Measurements from ENCODE around the gene TBC1D17. TPM values are rescaled to one million over a fixed set of nuclear protein-coding genes. Genes with fewer than 3 reads are reported as not detected.

The TBC1D17 gene
- total RNA-seq, 1 experiment from 2014 or later = 35.1 TPM

DNA sequence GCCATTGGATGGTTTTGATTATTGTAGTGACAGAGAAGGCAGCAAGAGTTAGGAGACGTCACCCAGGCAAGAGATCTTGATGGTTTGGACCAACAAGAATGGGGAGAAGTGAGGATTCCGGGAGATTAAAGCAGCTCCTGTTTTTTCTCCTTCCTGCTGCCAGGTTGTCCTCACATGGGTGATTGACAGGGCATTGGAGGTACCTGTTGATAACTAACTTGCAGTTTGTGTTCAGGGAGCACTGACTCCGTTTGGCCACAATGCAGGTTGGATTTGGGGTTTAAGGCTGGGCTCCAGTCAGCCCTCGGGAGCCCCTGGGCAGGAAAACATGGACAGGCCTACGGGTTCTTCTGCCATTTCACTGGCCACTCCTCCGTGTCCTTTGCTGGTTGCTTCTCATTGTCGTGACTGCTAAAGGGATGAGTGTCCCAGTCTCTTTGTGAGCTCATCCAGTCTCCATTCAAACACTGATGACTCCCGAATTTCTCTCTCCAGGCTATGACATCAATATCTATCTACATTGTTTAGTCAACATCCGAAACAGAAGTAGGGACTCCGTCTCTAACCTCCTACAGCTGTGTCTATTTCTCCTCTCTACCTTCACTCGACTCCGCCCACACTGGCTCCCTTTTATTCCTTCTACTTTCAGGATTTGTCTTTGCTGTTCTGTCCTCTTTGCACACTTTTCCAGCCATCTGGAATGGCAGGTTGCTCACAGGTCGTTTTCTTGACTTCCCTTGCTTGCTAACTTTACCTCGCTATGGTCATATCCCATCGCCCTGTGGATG lies 27.9 kb upstream of the TBC1D17 start:
- Histone ChIP-seq H3K36me3 (ENCODE audit: insufficient read depth, low read length, poor library complexity, severe bottlenecking) (peaks cover 6% of the 10 kb centered on the region), H3K4me1 (ENCODE audit: insufficient read depth, low read length, poor library complexity, severe bottlenecking) (peaks cover 19% of the 10 kb centered on the region), H3K27me3 (replicated peaks; ENCODE audit: insufficient read depth, low read depth, low read length, poor library complexity) (no peaks in the 10 kb centered on the region), H3K4me3 (ENCODE audit: low read depth, low read length, poor library complexity, severe bottlenecking) (no peak overlapping the region), H3K27ac (ENCODE audit: low read depth, low read length, poor library complexity, severe bottlenecking) (peak overlapping the region; percentile 99), H3K9me3 (ENCODE audit: low read depth, low read length, poor library complexity, severe bottlenecking) (peaks cover 9% of the 10 kb centered on the region)
- intact Hi-C loops (cut with micrococcal nuclease; ENCODE audit: unreplicated experiment) = loop anchor here (2.0 to 5.0 kb wide), 2 partner anchors 37 to 352 kb away; partner anchors contain the start of genes FUZ and RPS11
- CTCF ChIA-PET = interaction anchor here (0.6 to 1.1 kb wide), 2 partner anchors 37 to 173 kb away, joined by 3 to 4 read pairs; partner anchors contain the start of gene PRMT1
- no peak for DNase-seq (ENCODE audit: low spot score)
- TSS peak; percentile 25 for BruUV-seq (replicated peaks)
- TF ChIP-seq EZH2 (IDR thresholded peaks at IDR 0.05; ENCODE audit: borderline replicate concordance, low read depth, low read length, poor library complexity, severe bottlenecking) = no peak
- TF ChIP-seq, protein P1, sequence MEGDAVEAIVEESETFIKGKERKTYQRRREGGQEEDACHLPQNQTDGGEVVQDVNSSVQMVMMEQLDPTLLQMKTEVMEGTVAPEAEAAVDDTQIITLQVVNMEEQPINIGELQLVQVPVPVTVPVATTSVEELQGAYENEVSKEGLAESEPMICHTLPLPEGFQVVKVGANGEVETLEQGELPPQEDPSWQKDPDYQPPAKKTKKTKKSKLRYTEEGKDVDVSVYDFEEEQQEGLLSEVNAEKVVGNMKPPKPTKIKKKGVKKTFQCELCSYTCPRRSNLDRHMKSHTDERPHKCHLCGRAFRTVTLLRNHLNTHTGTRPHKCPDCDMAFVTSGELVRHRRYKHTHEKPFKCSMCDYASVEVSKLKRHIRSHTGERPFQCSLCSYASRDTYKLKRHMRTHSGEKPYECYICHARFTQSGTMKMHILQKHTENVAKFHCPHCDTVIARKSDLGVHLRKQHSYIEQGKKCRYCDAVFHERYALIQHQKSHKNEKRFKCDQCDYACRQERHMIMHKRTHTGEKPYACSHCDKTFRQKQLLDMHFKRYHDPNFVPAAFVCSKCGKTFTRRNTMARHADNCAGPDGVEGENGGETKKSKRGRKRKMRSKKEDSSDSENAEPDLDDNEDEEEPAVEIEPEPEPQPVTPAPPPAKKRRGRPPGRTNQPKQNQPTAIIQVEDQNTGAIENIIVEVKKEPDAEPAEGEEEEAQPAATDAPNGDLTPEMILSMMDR (conservative IDR thresholded peaks at IDR 0.05; ENCODE audit: low read depth, low read length) = no peak
- POLR2A ChIA-PET (ENCODE audit: low non-redundant PET) = no interaction called here

DNA sequence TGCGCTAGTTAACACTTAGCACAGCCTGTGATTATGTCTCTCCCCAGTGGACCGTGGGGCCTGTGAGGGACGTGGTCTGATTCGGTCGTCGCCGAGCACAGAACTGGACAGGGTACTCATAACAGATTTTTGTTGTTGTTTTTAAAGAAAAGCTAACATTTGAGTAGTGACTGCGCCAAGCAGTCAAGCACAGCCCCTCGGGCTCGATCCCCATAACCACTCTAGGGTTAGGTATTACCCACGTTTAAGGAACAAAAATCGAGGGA lies 27.3 kb upstream of the TBC1D17 start:
- peaks cover 9% of the 10 kb centered on the region for H3K9me3 ChIP-seq (ENCODE audit: low read depth, low read length, poor library complexity, severe bottlenecking)
- no peaks in the 10 kb centered on the region for H3K27me3 ChIP-seq (replicated peaks; ENCODE audit: insufficient read depth, low read depth, low read length, poor library complexity)
- intact Hi-C loops (cut with micrococcal nuclease; ENCODE audit: unreplicated experiment) = loop anchor here (2.0 to 5.0 kb wide), 2 partner anchors 37 to 353 kb away; partner anchors contain the start of genes FUZ and RPS11
- no peak for DNase-seq (ENCODE audit: low spot score)
- peaks cover 19% of the 10 kb centered on the region for H3K4me1 ChIP-seq (ENCODE audit: insufficient read depth, low read length, poor library complexity, severe bottlenecking)
- no TSS peak for BruUV-seq (replicated peaks)
- H3K36me3 ChIP-seq (ENCODE audit: insufficient read depth, low read length, poor library complexity, severe bottlenecking) = peaks cover 10% of the 10 kb centered on the region
- ChIA-PET CTCF (interaction anchor here (0.6 to 1.1 kb wide), 2 partner anchors 38 to 49 kb away, joined by 3 read pairs; no protein-coding TSS in a partner anchor), POLR2A (ENCODE audit: low non-redundant PET) (interaction anchor here (0.9 kb wide), 1 partner anchor 174 kb away, joined by 3 read pairs; no protein-coding TSS in a partner anchor)
- TF ChIP-seq, protein P1 (conservative IDR thresholded peaks at IDR 0.05; ENCODE audit: low read depth, low read length) = no peak
- TF ChIP-seq EZH2 (IDR thresholded peaks at IDR 0.05; ENCODE audit: borderline replicate concordance, low read depth, low read length, poor library complexity, severe bottlenecking) = no peak
- peak overlapping the region; percentile 99 for H3K27ac ChIP-seq (ENCODE audit: low read depth, low read length, poor library complexity, severe bottlenecking)
- H3K4me3 ChIP-seq (ENCODE audit: low read depth, low read length, poor library complexity, severe bottlenecking) = peak overlapping the region; percentile 74

DNA sequence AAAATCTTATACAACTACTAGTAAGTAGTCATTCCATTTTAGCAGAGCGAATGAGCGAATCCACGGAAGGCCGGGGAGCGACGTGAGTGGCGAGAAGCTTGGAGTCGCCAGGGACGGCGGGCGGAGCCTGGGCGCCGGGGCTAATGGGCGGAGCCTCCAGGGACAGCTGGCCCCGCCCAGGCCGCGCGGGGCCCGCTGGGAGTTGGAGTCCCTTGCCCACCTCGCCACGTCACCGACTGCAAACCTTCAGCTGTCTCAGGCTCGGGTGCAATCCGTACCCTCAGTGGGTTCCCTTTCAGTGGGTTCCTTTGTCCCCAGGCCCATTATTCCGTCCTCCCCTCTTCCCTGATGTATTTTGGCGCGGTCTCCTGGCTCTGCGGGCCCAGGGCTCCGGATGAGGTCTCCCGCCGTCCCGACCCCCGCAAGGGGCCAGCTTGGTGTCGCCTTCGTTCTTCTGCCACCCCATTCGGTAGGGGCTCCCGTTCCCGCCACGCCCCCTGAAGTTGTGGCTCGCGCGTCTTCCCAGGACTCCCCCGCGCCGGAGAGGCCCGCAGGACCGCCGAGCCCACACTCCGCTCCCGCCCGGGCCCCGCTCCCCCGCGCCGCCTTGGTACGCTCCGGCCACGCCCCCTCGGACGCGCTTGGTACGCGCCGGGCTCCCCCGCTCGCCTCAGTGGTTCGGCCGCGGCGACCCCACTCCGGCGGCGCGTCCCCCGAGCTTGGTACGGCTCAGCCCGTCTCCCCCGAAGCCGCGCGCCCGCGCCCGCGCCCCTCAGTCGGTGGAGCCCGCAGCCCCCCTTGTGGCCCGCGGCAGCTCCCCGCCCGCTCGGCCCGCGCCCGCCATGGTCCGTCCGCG lies 26.8 kb upstream of the TBC1D17 start, which contains the start of gene PTOV1:
PTOV1 (plus strand) TSS at position 673 of the 856 bp plus-strand sequence.
- peak within 1 kb of the TSS; percentile 74 for H3K4me3 ChIP-seq (ENCODE audit: low read depth, low read length, poor library complexity, severe bottlenecking)
- DNase-seq (ENCODE audit: low spot score) = peak; percentile 96
- H3K36me3 ChIP-seq (ENCODE audit: insufficient read depth, low read length, poor library complexity, severe bottlenecking) = peaks cover 16% of the 10 kb centered on the region
- H3K4me1 ChIP-seq (ENCODE audit: insufficient read depth, low read length, poor library complexity, severe bottlenecking) = peaks cover 19% of the 10 kb centered on the region
- ChIA-PET POLR2A (ENCODE audit: low non-redundant PET) (interaction anchor here (0.6 to 0.9 kb wide), 2 partner anchors 17 to 175 kb away, joined by 3 read pairs; no protein-coding TSS in a partner anchor), CTCF (interaction anchor here (0.5 to 1.1 kb wide), 3 partner anchors 38 to 69 kb away, joined by 3 read pairs; no protein-coding TSS in a partner anchor)
- intact Hi-C loops (cut with micrococcal nuclease; ENCODE audit: unreplicated experiment) = loop anchor here (2.0 to 5.0 kb wide), 2 partner anchors 38 to 353 kb away; partner anchors contain the start of genes FUZ and RPS11
- peak within 1 kb of the TSS; percentile 99 for H3K27ac ChIP-seq (ENCODE audit: low read depth, low read length, poor library complexity, severe bottlenecking)
- peaks cover 9% of the 10 kb centered on the region for H3K9me3 ChIP-seq (ENCODE audit: low read depth, low read length, poor library complexity, severe bottlenecking)
- no peaks in the 10 kb centered on the region for H3K27me3 ChIP-seq (replicated peaks; ENCODE audit: insufficient read depth, low read depth, low read length, poor library complexity)
- no TSS peak for BruUV-seq (replicated peaks)
- TF ChIP-seq EZH2 (IDR thresholded peaks at IDR 0.05; ENCODE audit: borderline replicate concordance, low read depth, low read length, poor library complexity, severe bottlenecking) = no peak
- TF ChIP-seq, protein P1 (conservative IDR thresholded peaks at IDR 0.05; ENCODE audit: low read depth, low read length) = no peak
